Thyroid gland (tissue), 4 donors: ENCODE results near the gene TRIM5. TPM values are rescaled to one million over a fixed set of nuclear protein-coding genes. Genes with fewer than 3 reads are reported as not detected.

Experiments
- DNase-seq, 2 donors: peaks; one replicate each; pipeline ENCODE4 v3.0.0-alpha.2; 2019
- H3K27ac ChIP-seq, 3 donors: fragments of 200-600 bp; sonication (generic); 1 replicate in 2 of 3; 2 replicates in 1 of 3; pipeline ENCODE4 v1.5.1; 2016 to 2019; ENCODE audit warnings: mild to moderate bottlenecking in 1 of 3, moderate library complexity in 1 of 3
- H3K27me3 ChIP-seq: fragments of 200-600 bp; sonication (generic); one replicate; pipeline ENCODE4 v1.5.1; 2019
- H3K36me3 ChIP-seq, 2 donors: fragments of 200-600 bp; sonication (generic); one replicate each; pipeline ENCODE4 v1.5.1; 2016 to 2019
- H3K4me1 ChIP-seq, 2 donors: fragments of 200-600 bp; sonication (generic); one replicate each; pipeline ENCODE4 v1.5.1; 2017 to 2019
- H3K4me3 ChIP-seq, 3 donors: fragments of 200-600 bp; sonication (generic); replicated peaks in 1 of 3; 1 replicate in 2 of 3; 2 replicates in 1 of 3; pipeline ENCODE4 v1.5.1; 2016; ENCODE audit warnings: mild to moderate bottlenecking in 1 of 3
- H3K9me3 ChIP-seq: fragments of 200-600 bp; sonication (generic); one replicate; pipeline ENCODE4 v1.5.1; 2017
- POLR2A ChIP-seq, 2 donors: fragments of 450-650 bp; IDR thresholded peaks; one replicate each; pipeline ENCODE4 v1.6.1; 2017; ENCODE audit warnings: antibody characterized with exemption in 2 of 2, mild to moderate bottlenecking in 2 of 2, moderate library complexity in 1 of 2
- WGBS, 2 donors: methylation state at CpG; one replicate each; pipeline ENCODE4 v1.1.5; 2017; 5-methylcytosine and 5-hydroxymethylcytosine counted together
- intact Hi-C: fragments of 100-400 bp; cut with DNase I; formaldehyde crosslinking; loops from one replicate; pipeline ENCODE4 v1.15.1; 2023
- total RNA-seq, 4 donors: library from RNA; depleted of rRNA; stranded (reverse); fragments of >200 nt; gene quantifications; one replicate each; pipeline ENCODE4 v1.2.3, GENCODE V29; 2016
- TF ChIP-seq, protein P1 (sequence below), 6 experiments: fragments of 200-600 bp in 3 of 6; fragments of 450-650 bp in 3 of 6; sonication (generic) in 3 of 6; IDR thresholded peaks; one replicate each; pipeline ENCODE4 v1.5.1; 2016 to 2019; ENCODE audit warnings: antibody characterized with exemption in 6 of 6, mild to moderate bottlenecking in 2 of 6, inconsistent platforms in 1 of 6, moderate library complexity in 1 of 6

The TRIM5 gene
- total RNA-seq, 4 donors from 2014 or later, result 20.8 to 61.5 (median 43.3) TPM

DNA sequence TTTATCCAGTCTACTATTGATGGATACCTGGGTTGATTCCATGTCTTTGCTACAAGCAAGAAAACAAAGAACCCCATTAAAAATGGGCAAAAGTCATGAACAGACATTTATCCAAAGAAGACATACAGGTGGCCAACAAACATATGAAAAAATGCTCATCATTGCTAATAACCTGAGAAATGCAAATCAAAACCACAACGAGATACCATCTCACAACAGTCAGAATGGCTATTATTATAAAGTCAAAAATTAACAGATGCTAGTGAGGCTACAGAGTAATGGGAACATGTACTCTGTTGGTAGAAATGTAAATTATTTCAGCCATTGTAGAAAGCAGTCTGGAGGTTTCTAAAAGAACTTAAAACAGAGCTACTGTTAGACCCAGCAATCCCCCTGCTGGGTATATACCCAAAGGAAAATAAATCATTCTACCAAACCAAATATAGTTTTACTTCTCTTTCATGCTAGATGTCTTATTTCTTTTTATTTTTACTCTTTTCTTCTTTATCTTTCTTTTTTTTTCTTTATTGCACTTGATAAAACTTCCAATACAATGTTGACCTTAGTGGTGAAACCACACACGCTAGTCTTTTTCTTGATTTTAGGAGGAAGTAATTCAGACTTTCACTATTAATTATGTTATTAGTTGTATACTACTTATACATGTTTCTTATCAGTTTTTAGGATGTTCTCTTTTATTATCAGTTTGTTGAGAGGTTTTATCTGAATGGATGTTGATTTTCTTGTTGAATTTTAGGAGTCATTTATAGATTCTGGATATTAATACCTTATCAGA lies 19.1 kb upstream of the TRIM5 start:
- no peak for DNase-seq
- Histone ChIP-seq H3K4me3 (no peak overlapping the region), H3K27ac (no peak overlapping the region), H3K27me3 (no peaks in the 10 kb centered on the region), H3K4me1 (no peaks in the 10 kb centered on the region), H3K36me3 (peaks cover 0 to 5% of the 10 kb centered on the region in 2 donors), H3K9me3 (no peaks in the 10 kb centered on the region)
- 90 to 92% methylated on average over 2 of the region's 2 CpGs for WGBS, 2 donors
- intact Hi-C loops, result no loop called here
- TF ChIP-seq POLR2A (IDR thresholded peaks at IDR 0.05), result no peak
- TF ChIP-seq, protein P1, sequence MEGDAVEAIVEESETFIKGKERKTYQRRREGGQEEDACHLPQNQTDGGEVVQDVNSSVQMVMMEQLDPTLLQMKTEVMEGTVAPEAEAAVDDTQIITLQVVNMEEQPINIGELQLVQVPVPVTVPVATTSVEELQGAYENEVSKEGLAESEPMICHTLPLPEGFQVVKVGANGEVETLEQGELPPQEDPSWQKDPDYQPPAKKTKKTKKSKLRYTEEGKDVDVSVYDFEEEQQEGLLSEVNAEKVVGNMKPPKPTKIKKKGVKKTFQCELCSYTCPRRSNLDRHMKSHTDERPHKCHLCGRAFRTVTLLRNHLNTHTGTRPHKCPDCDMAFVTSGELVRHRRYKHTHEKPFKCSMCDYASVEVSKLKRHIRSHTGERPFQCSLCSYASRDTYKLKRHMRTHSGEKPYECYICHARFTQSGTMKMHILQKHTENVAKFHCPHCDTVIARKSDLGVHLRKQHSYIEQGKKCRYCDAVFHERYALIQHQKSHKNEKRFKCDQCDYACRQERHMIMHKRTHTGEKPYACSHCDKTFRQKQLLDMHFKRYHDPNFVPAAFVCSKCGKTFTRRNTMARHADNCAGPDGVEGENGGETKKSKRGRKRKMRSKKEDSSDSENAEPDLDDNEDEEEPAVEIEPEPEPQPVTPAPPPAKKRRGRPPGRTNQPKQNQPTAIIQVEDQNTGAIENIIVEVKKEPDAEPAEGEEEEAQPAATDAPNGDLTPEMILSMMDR (IDR thresholded peaks at IDR 0.05), result no peak

DNA sequence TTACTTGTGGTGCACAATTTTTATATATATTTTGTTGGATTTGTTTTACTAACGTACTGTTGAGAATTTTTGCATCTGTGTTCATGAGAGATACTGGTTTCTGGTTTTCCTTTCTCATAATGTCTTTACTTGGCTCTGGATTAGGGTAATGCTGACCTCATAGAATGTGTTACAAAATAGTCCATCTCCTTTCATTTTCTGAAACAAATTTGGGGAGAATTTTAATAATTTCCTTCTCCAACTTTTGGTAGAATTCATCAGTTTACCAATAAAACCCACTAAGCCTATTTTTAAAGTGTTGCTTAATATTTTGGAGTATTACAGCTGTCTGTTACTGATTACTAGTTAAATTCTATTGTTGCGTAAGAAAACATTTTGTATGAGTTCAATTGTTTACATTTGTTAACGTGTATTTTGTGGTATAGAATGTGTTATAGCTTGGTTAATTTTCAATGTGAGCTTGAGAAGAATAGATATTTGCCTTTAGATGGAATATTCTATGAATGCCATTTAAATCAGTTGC lies 16.2 kb upstream of the TRIM5 start:
- TF ChIP-seq, protein P1 (IDR thresholded peaks at IDR 0.05), result no peak
- no peak for TF ChIP-seq POLR2A (IDR thresholded peaks at IDR 0.05)
- no peak for DNase-seq
- Histone ChIP-seq H3K4me1 (no peaks in the 10 kb centered on the region), H3K4me3 (no peak overlapping the region), H3K27ac (no peak overlapping the region), H3K27me3 (no peaks in the 10 kb centered on the region), H3K36me3 (no peaks in the 10 kb centered on the region), H3K9me3 (no peaks in the 10 kb centered on the region)
- WGBS, 2 donors, result 74 to 89% methylated on average over 3 of the region's 3 CpGs
- intact Hi-C loops, result no loop called here

DNA sequence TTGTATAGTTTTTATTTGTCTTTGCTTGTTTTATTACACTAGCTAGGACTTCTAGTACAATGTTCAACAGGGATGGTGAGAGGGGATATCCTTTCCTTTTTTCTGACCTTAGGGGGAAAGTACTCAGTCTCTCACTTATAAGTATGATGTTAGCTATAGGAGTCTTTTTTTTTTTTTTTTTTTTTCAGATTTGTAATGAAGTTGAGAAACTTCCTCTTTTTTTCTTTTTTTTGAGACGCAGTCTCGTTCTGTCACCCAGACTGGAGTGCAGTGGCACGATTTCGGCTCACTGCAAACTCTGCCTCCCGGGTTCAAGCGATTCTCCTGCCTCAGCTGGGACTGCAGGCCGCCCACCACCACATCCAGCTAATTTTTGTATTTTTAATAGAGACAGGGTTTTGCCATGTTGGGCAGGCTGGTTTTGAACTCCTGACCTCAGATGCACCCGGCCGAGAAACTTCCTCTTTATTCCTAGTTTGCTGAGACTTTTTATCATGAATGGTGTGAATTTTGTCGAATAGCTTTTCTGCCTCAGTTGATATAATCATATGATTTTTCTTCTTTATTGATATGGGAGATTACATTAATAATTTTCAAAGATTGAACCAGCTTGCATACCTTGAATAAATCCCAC lies 15.7 kb upstream of the TRIM5 start:
- H3K4me3 ChIP-seq, result no peak overlapping the region
- no peak for DNase-seq
- no peak overlapping the region for H3K27ac ChIP-seq
- H3K9me3 ChIP-seq, result no peaks in the 10 kb centered on the region
- TF ChIP-seq, protein P1 (IDR thresholded peaks at IDR 0.05), result no peak
- TF ChIP-seq POLR2A (IDR thresholded peaks at IDR 0.05), result no peak
- no peaks in the 10 kb centered on the region for H3K4me1 ChIP-seq
- no peaks in the 10 kb centered on the region for H3K36me3 ChIP-seq
- intact Hi-C loops, result no loop called here
- 92 to 93% methylated on average over 10 of the region's 10 CpGs for WGBS, 2 donors
- H3K27me3 ChIP-seq, result no peaks in the 10 kb centered on the region

DNA sequence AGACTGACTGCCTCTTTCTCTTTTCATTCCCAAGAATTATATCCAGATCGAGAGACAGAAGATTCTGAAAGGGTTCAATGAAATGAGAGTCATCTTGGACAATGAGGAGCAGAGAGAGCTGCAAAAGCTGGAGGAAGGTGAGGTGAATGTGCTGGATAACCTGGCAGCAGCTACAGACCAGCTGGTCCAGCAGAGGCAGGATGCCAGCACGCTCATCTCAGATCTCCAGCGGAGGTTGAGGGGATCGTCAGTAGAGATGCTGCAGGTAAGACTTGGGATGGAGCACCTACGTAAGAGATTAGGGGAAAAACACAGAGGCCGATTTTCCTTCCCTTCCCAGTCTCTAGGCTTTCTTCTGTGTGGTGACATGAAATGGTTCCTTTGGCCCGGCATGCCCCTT lies 13.4 kb upstream of the TRIM5 start:
- no peaks in the 10 kb centered on the region for H3K4me1 ChIP-seq
- H3K27me3 ChIP-seq, result no peaks in the 10 kb centered on the region
- no peak overlapping the region for H3K27ac ChIP-seq
- DNase-seq, result no peak
- no peak for TF ChIP-seq POLR2A (IDR thresholded peaks at IDR 0.05)
- TF ChIP-seq, protein P1 (IDR thresholded peaks at IDR 0.05), result no peak
- H3K9me3 ChIP-seq, result no peaks in the 10 kb centered on the region
- WGBS, 2 donors, result 89 to 93% methylated on average over 7 of the region's 7 CpGs
- intact Hi-C loops, result no loop called here
- H3K36me3 ChIP-seq, result no peaks in the 10 kb centered on the region
- no peak overlapping the region for H3K4me3 ChIP-seq

DNA sequence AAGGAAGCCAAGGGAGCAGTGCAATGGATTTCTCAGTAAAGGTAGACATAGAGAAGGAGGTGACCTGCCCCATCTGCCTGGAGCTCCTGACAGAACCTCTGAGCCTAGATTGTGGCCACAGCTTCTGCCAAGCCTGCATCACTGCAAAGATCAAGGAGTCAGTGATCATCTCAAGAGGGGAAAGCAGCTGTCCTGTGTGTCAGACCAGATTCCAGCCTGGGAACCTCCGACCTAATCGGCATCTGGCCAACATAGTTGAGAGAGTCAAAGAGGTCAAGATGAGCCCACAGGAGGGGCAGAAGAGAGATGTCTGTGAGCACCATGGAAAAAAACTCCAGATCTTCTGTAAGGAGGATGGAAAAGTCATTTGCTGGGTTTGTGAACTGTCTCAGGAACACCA lies 11.3 kb upstream of the TRIM5 start:
- Histone ChIP-seq H3K4me3 (no peak overlapping the region), H3K9me3 (no peaks in the 10 kb centered on the region), H3K4me1 (no peaks in the 10 kb centered on the region), H3K27me3 (no peaks in the 10 kb centered on the region), H3K27ac (no peak overlapping the region), H3K36me3 (no peaks in the 10 kb centered on the region)
- WGBS, 2 donors, result 67 to 76% methylated on average over 2 of the region's 2 CpGs
- TF ChIP-seq, protein P1 (IDR thresholded peaks at IDR 0.05), result no peak
- TF ChIP-seq POLR2A (IDR thresholded peaks at IDR 0.05), result no peak
- intact Hi-C loops, result no loop called here
- no peak for DNase-seq
